Tibial nerve (tissue), 4 donors: ENCODE results near the gene ARHGAP26.

Source experiments
- EP300 ChIP-seq, 2 donors: sonication (generic); formaldehyde crosslinking; IDR thresholded peaks; one replicate each; pipeline ENCODE4 v1.6.1; 2017; ENCODE audit warnings: antibody characterized with exemption in 2 of 2, mild to moderate bottlenecking in 1 of 2
- POLR2A ChIP-seq, 2 donors: fragments of 450-650 bp; IDR thresholded peaks; one replicate each; pipeline ENCODE4 v1.6.1; 2017; ENCODE audit warnings: antibody characterized with exemption in 2 of 2, mild to moderate bottlenecking in 2 of 2, moderate library complexity in 2 of 2
- TF ChIP-seq, protein P1 (sequence below), 5 experiments: fragments of 200-600 bp in 3 of 5; fragments of 450-650 bp in 2 of 5; sonication (generic) in 3 of 5; IDR thresholded peaks; one replicate each; pipeline ENCODE4 v1.5.1; 2016 to 2019; ENCODE audit warnings: antibody characterized with exemption in 5 of 5, mild to moderate bottlenecking in 3 of 5, moderate library complexity in 2 of 5

GRCh38 chr5:143131972-143132371 lies 361.8 kb downstream of the ARHGAP26 start:
- TF ChIP-seq, protein P1, sequence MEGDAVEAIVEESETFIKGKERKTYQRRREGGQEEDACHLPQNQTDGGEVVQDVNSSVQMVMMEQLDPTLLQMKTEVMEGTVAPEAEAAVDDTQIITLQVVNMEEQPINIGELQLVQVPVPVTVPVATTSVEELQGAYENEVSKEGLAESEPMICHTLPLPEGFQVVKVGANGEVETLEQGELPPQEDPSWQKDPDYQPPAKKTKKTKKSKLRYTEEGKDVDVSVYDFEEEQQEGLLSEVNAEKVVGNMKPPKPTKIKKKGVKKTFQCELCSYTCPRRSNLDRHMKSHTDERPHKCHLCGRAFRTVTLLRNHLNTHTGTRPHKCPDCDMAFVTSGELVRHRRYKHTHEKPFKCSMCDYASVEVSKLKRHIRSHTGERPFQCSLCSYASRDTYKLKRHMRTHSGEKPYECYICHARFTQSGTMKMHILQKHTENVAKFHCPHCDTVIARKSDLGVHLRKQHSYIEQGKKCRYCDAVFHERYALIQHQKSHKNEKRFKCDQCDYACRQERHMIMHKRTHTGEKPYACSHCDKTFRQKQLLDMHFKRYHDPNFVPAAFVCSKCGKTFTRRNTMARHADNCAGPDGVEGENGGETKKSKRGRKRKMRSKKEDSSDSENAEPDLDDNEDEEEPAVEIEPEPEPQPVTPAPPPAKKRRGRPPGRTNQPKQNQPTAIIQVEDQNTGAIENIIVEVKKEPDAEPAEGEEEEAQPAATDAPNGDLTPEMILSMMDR (IDR thresholded peaks at IDR 0.05), result no peak
- TF ChIP-seq POLR2A (IDR thresholded peaks at IDR 0.05) (no peak), EP300 (IDR thresholded peaks at IDR 0.05) (no peak)
